NOMO-1 treated with dmso at 0.1 percent for 144 hours (cell line): ENCODE results near the gene CREBZF.
A peak's percentile ranks its signal among the peaks of the same experiment; 100 is the strongest.
"Not testable (repeated sequence)": the region's sequence is repeated elsewhere in the genome, so short reads cannot be mapped to it uniquely, and the experiment has no call there.

Experiments used
- DNase-seq: peaks from one replicate; lab custom pipeline; 2025; ENCODE audit not compliant: unreplicated experiment; lab: John Stamatoyannopoulos, UW

Gene CREBZF

DNA sequence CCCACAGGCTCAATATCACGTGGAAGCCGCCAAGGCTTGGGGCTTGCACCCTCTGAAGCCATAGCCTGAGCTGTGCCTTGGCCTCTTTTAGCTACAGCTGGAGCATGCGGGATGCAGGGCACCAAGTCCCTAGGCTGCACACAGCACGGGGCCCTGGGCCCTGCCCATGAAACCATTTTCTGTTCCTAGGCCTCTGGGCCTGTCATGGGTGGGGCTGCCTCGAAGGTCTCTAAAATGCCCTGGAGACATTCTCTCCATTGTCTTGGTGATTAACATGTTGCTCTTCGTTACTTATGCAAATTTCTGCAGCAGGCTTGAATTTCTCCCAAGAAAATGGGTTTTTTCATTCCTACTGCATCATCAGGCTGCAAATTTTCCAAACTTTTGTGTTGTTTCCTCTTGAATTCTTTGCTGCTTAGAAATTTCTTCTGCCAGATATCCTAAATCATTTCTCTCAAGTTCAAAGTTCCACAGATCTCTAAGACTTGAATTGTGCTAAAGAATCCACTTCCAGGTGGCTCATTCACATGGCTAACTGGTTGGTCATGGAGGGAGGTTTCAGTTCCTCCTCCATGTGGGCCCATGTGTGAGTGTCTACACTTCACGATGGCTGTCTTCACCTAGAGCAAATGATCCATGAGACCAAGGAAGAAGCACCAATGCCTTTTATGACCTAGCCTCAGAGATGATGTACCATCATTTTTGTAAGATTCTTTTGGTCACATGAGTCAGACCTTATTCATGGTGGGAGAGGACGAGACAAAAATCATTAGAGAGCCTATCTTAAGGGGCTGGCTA, 7.4 kb upstream of the CREBZF start:
- no peak for DNase-seq

DNA sequence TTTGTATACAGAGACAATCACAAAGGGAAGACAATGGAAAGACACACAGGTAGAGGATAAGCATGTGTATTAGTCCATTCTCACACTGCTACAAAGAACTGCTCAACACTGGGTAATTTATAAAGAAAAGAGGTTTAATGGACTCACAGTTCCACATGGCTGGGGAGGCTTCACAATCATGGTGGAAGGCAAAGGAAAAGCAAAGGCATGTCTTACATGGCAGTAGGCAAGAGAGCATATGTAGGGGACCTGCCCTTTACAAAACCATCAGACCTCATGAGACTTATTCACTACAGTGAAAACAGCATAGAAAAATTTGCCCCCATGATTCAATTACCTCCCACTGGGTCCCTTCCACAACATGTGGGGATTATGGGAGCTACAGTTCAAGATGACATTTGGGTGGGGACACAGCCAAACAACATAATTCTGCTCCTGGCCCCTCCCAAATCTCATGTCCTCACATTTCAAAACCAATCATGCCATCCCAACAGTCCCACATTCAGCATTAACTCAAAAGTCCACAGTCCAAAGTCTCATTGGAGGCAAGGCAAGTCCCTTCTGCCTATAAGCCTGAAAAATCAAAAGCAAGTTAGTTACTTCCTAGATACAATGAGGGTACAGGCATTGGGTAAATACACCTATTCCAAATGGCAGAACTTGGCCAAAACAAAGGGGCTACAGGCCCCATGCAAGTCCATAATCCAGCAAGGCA, 6.2 kb upstream of the CREBZF start:
- DNase-seq = not testable (repeated sequence)

DNA sequence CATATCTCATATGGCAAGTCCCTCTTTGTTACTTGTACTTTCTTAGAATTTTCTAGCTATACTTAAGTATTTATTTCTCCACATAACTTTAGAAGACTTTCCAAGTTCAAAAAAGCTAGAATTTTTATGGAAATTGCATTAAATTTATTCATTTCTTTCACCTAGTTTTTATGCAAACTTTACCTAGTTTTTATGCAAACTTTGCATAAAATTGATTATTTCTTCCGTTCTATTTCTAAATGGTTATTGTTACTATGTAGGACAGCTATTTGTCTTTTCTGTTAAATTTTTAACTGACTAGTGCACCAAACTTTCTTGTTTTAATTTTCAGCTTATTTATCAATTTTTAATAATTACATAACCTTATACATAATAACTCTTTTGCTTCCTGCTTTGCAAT, 3.2 kb upstream of the CREBZF start:
- no peak for DNase-seq

DNA sequence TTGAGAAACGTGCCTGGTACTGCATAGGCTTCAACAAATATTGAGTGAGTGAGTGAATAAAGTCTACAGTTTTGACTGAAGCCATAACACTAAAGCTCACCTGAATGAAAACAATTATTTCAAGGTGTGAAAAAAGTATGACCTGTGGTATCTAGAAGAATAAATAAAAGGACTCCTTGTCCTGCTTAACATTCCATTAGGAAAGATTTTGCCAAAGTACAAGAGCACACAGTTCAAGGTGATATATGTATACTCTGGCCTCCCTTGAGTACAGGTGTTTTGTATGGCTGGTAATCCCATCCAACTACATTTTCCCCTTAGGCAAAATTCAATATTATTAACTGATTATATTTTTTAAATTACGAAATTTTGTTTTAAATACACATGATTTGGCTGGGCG, 1.8 kb upstream of the CREBZF start:
- no peak for DNase-seq

DNA sequence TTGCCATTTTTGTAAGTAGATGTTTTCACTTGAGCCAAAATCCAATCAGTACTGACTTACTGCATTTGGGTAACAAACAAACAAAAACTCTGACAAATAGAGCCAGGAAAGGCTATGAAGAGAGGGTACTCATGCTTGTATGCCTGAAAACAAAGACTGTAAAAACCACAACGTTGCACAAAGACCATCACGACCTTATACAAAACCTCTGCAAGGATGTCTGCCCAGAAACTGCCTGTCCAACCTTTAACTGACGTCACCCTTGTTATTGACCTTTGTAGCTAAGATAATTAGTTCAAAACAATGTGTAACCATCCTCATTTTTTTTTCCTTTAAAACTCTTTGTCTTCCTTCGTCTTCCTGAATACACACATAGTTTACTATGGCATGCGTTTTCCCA, 804 bp upstream of the CREBZF start:
- no peak for DNase-seq

DNA sequence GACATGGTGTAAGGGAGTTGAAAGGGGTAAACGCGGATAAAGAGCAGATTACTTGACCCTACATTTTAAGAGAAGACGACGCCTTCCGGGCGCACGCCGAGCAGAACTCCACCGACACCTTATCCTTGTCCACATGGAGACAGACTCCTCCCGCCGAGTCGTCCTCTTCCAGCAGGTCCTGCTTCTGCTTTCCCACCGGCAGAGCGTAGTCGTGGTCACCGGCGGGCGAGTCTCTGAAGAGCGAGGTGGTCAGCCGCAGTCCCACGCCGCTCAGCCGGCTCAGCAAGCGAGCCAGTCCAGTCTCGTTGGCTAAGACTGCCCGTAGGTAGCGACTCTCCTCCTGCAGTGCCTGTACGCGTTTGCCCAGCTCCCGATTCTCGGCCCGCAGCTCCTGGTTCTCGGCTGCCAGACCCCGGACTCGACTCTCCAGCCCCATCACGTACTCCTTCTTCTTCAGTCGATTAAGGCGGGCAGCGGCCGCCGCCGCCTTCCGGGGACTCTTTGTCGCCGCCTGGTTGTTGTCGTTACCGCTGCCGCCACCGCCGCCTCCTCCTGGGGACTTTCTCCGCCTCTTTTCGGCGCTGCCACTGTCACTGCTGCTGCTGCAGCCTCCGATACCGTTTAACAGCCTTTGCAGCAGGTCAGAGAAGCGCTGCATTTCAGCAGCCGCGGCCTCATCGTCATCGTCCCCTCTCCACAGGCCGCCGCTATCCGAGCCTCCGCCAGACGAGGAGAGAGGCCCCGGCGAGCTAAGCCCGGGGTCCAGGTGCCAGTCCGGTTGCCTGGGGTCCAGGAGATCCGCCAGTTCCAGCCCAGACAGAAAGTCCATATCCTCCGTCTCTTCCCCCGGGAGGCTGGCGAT, 945 bp downstream of the CREBZF start:
- peak; percentile 65 for DNase-seq

DNA sequence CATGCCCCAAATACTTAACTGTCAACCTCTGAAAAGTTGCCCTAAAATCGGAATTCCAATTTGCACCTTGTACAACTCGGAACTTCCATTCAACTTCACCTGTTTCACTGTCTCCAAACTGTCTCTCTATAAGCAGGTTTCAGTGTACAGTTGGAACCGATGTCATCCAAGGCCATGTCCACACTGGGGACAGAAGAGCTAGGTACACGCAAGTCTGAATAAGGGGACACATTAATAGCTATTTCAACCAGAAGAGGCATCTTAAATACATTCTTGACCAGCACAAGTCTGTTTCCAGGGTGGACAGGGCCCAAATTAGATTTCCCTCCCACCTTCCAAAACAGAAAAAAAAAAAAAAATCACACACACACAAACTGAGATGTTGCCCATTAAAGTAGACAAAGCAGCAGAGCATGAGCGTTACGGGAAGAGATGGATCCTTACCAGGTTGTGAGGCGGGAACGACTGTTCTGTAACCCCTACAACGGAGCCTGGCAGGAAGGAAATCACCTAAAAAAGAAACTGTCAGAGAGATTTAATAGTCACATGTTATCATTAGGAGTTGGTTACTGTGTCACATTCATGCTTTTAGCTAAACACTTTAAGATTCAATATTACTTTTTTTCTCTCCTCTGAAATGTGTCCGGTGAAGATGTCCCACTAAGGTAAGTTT, 1.7 kb downstream of the CREBZF start:
- DNase-seq = no peak

DNA sequence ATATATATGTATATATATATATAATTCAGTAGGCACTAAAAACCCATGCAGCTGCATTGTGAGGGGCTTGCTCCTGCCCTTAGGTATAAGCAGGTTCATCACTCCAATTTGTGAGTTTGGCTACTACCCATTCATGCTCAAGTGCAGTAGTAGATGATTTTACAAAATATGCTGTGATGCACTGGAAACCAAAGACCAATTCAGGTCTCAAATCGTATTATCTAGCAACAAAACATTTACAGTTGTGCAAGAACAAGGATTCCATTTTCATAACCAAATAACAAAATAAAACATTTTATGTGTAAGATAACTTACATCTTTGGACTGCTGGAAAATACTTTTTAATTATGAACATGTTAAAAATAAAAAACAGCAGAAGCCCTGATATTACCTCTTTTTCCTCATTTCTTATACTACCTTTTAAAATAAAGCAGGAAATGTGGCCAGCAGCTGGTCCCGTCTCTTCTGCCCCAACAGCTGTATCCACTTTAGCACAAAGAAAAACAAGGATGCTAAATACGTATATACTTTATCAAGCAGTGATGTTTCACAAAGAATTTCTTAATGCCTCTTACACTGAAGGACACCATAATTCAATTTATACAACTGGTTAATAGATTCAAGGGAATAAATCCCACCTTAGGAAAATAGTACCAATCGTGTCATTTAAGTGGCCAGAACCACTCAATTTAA, 2.8 kb downstream of the CREBZF start:
- no peak for DNase-seq

DNA sequence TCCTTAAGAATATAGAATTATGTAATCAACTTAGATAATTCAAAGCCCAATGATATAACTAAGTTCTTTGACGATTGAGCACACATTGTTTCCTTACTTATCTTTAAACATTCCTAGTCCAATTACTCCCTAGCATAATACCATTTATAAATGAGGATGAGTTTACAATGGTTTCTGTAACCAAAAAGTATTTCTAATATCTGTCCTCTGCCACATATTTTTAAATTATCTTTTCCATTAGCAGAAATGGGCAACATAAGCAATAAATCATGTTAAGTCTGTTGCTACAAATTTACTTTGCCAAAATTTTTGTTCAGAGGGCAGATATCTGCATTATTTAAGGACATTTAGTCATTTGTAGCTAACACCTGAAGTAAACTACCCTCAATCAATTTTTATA, 6.7 kb downstream of the CREBZF start:
- DNase-seq = no peak

DNA sequence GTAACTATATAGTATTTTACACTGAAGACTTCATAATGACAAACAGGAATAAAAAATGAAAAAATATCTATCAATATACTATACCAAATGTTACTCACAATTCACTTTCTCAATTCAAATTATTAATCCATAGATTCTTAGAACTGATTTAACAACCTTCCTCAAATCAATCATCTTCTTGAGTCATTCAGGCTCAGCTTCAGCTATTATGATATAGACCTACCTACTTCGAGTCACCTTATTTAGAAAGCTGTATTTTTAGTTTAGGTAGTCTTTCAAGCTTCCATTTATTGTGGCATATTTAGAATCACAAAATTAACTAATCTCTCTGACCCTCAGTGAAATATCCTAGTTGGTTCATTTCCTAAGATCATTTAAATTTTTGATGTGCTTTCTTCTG, 8.2 kb downstream of the CREBZF start:
- DNase-seq = no peak

DNA sequence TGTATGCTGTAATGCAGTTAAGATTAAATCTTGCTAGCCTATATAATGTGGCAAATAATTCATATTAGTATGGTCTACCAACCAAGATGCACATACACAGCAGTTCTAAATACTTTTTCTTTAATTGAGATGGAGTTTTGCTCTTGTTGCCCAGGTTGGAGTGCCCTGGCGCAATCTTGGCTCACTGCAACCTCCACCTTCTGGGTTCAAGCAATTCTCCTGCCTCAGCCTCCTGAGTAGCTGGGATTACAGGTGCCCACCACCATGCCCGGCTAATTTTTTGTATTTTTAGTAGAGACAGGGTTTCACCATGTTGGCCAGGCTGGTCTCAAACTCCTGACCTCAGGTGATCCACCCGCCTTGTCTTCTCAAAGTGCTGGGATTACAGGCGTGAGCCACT, 10.6 kb downstream of the CREBZF start:
- not testable (repeated sequence) for DNase-seq

DNA sequence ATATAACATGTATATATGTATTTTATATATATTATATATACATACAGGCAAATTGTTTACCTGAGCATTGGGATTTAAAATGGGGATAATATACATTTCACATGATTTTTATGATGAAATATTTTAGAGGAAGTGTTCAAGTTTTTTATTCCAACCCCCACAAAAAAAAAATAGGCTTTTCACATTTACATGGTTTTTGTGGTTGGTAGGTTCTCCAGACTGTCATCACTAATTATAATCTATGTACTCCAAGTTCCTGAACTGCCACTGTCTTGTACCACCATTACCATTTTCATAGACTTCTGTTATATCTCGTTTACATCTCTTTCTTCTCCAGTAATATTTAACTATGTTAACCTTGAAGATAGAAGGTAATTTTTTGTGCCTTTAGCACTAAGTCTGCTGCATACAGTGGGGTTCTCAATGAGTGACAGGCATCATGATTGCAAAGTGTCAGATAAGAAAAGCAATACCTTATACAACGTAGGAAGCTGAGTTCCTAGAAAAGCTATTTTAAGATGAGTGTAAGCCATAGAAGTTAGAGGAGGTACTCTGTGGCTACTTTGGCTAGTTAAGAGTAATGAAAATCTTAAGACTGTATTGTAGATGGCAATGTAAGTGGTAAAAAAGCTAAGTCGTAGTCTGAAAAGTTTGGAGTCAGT, 12.0 kb downstream of the CREBZF start:
- peak; percentile 63 for DNase-seq

DNA sequence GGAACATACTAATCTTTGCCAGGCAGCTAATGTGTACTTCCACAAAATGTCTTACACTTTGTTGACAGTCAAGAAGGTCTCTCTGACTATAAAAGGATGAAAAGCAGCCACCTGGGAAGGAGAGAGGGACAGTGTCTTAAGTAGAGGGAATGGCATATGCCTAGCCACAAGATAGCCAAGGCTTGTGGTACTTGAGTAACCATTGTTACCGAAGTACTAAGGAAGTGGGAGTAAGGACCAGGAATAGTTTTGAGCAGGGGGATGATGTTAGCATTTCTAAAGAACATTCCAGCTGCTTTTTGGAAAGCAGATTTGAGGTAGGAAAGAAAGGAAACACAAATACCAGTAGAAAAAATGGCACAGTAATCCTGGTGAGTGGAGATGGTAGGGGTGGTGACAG, 13.8 kb downstream of the CREBZF start:
- DNase-seq = no peak

DNA sequence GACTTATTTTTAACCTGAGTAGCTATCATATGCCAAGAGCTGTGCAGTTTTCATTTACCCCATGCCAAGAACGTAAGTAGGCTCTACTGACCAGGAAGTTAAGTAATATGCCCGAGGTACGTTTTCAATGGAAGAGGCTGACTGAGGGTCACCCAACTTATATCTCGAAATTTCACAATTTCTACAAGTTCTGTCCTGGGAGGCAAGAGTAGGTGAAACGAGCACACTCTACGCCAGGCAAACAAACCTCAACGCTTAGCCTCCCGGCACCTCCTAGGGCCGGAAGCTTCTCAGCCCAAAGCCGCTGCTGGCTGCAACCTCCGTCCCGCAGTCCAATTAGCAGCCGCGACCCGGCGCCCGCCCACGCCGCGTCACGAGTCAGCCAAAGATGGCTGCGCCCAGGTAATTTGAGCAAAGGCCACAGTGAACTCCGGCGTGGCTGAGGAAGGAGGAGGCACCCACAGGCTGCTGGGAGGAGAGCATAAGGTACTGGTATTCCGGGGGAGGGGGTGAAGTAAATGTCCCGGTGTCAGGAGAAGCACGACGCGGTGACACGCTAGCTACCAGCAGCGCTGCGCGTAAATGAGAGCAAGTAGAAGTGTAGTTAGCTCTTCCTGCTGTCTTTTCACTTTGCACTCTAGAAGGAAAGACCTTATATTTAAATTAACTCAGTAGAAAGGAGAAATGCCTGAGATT, 17.2 kb downstream of the CREBZF start, which contains the start of gene TMEM126A:
Gene TMEM126A, plus strand, starts transcription at position 364 of the 696 bp plus-strand sequence. CDS start 2,289 bp downstream, outside the sequence.
- DNase-seq = peak; percentile 86

DNA sequence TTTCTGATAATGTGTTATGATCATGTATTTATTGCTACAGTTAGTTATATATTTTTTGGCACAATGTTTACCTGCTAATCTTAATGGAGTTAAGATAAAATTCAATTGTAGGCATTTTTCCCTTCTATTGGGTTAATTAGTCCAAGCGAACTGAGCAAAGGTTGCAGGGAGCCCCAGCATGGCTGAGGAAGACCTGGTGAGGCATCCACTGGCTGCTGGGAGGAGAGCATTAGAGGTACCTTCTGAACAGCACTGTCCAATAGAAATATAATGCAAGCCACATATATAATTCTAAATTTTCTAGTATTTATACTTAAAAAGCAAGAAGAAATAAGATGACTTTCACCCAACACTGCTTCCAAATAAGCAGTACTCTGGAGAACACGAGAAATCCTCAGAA, 17.9 kb downstream of the CREBZF start:
- DNase-seq = no peak

DNA sequence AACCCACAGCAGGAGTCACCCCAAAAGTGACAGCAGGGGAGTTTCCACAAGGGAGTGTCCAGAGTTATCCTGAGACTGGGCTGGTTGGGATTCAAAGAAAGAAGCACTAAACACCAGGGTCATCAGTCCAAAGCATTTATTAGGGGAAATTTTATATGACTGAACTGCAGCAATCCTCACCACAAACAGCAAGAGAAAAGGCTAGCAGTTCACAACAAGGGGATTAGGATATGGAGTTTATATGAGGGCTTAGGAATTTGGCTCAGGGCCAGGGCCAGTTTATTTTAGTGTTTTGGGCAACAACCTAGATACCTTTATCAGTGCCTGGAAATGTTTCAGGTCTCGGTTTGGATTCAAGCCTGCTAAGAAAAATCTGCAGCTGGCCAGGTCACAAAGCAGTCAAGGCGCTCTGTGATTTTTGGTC, 21.7 kb downstream of the CREBZF start:
- DNase-seq = no peak

DNA sequence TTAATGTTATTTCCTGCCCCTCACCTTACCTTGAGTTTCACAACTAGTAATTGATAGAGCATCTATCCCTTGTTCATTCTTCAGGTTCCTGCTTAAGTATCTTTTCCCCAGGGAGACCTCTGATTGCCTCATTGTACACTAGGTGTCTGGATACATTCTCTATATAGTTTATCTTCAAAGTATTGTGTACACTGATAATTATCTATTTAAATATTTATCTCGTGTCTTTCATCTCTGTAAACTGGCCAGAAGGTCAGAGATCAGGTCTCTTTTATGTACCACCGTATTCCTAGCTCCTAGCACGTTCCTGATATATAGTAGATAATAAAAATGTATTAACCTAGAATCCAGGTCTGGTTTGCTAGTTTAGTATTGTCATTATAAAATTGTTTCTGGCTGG, 30.2 kb downstream of the CREBZF start:
- no peak for DNase-seq

DNA sequence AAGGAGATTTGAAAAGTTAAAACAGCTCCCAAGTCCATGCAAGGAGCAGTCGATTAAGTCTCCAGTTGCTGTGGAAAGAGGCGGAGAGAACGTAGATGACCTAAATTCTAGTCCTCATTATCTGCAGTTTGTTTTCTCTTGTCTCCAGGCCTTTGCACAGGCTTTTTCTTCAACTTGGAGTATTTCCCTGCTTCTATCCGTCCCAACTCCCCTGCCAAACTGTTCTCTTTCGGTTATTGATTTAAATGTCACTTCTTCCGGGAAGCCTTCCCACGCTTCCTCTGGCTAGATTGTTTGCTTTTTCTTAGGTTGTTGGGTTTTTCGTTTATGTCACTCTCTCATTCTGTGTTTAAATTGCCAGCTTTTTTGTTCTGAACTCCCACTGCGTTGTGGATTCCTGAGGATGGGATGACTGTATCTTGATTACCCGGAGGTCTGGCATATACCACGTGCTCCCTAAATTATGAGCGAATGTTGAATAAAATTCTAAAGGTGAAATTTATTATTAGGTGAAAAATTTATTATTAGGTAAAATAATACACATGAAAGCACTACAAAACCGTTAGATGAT, 36.1 kb downstream of the CREBZF start:
- no peak for DNase-seq
